HEK293 (cell line): ENCODE measurements around the gene MYO5B.

Experiments used
- ZNF24 ChIP-seq: fragments of 450-650 bp; formaldehyde crosslinking; IDR thresholded peaks from 2 replicates; pipeline ENCODE4 v1.5.1; 2016; ENCODE audit warnings: missing biosample characterization, missing genetic modification characterization
- ZNF707 ChIP-seq: fragments of 450-650 bp; formaldehyde crosslinking; IDR thresholded peaks from 2 replicates; pipeline ENCODE4 v1.5.1; 2016; ENCODE audit warnings: missing biosample characterization, missing genetic modification characterization
- TF ChIP-seq, protein P1 (sequence below): fragments of 450-650 bp; formaldehyde crosslinking; IDR thresholded peaks from 2 replicates; pipeline ENCODE4 v1.5.1; 2016; ENCODE audit warnings: missing biosample characterization, missing genetic modification characterization

DNA sequence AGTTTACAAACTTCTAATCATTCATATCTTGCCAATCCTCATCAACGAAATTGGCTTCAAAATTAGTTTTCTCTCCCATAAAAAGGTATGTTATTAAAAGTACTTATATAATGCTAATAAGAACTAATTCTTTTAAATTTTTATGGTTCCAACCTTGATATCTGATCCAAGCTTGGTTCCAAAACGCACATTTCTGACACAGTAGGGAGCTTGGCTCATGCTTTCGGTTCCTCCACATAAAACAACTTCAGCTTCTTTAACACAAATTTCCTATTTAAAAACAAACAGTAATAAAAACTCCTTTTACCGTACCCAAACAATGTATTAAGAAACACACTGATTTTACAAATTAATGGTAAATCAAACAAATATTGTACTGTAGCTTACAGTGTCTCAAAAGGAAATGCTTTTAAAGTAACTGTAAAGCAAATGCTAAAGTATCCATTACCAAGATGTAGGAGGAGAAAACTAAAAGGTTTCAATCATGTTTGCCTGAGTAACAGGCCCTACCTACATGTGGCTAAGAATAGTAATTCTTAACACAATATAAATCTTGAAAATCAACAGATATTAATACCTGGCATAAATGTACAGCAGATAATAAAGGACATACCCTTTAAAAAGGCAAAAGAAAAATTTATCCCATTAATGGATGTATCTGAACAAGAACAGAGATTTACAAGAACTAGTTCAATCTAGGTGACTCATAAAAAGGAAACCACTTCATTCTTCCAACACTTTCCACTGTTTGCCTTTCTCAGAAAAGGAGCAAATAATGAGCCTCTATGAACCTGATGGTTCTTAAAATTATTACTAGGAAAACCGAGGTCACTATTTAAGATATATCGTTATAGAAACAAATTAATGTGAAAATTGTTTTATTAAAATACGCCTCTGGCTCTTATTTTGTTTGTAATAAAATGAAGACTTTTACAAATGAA, 399.1 kb downstream of the MYO5B start:
- TF ChIP-seq, protein P1, sequence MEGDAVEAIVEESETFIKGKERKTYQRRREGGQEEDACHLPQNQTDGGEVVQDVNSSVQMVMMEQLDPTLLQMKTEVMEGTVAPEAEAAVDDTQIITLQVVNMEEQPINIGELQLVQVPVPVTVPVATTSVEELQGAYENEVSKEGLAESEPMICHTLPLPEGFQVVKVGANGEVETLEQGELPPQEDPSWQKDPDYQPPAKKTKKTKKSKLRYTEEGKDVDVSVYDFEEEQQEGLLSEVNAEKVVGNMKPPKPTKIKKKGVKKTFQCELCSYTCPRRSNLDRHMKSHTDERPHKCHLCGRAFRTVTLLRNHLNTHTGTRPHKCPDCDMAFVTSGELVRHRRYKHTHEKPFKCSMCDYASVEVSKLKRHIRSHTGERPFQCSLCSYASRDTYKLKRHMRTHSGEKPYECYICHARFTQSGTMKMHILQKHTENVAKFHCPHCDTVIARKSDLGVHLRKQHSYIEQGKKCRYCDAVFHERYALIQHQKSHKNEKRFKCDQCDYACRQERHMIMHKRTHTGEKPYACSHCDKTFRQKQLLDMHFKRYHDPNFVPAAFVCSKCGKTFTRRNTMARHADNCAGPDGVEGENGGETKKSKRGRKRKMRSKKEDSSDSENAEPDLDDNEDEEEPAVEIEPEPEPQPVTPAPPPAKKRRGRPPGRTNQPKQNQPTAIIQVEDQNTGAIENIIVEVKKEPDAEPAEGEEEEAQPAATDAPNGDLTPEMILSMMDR, result no peak
- TF ChIP-seq ZNF24 (tag by site-specific recombination), result no peak
- no peak for TF ChIP-seq ZNF707 (tag by site-specific recombination)
